ENCODE measurements around the gene DIP2B.
"Not testable (repeated sequence)": the region's sequence is repeated elsewhere in the genome, so short reads cannot be mapped to it uniquely, and the experiment has no call there.

Gene DIP2B

GRCh38 chr12:50519353-50519752, 14.6 kb downstream of the DIP2B start:
- DNase-seq (ENCODE audit: low spot score): no peak

GRCh38 chr12:50520416-50521207, 15.8 kb downstream of the DIP2B start:
- DNase-seq (ENCODE audit: low spot score): no peak

- not testable (repeated sequence) for DNase-seq (ENCODE audit: low spot score)
Measured at GRCh38 chr12:50521781-50522180, 17.0 kb downstream of the DIP2B start.

- DNase-seq (ENCODE audit: low spot score): no peak
Measured at GRCh38 chr12:50523772-50524171, 19.0 kb downstream of the DIP2B start.

- DNase-seq (ENCODE audit: low spot score): no peak
Measured at GRCh38 chr12:50524621-50525020, 19.8 kb downstream of the DIP2B start.

GRCh38 chr12:50525422-50525821, 20.6 kb downstream of the DIP2B start:
- no peak for DNase-seq (ENCODE audit: low spot score)

GRCh38 chr12:50527359-50527726, 22.6 kb downstream of the DIP2B start:
- no peak for DNase-seq (ENCODE audit: low spot score)

- DNase-seq (ENCODE audit: low spot score): no peak
Measured at GRCh38 chr12:50528800-50529199, 24.0 kb downstream of the DIP2B start.

GRCh38 chr12:50529345-50529744, 24.6 kb downstream of the DIP2B start:
- DNase-seq (ENCODE audit: low spot score): no peak

GRCh38 chr12:50530532-50530931, 25.7 kb downstream of the DIP2B start:
- no peak for DNase-seq (ENCODE audit: low spot score)

- DNase-seq (ENCODE audit: low spot score): no peak
Measured at GRCh38 chr12:50533203-50533584, 28.4 kb downstream of the DIP2B start.

GRCh38 chr12:50533971-50534370, 29.2 kb downstream of the DIP2B start:
- no peak for DNase-seq (ENCODE audit: low spot score)

- DNase-seq (ENCODE audit: low spot score): no peak
Measured at GRCh38 chr12:50536831-50537537, 32.2 kb downstream of the DIP2B start.

GRCh38 chr12:50537538-50537919, 32.7 kb downstream of the DIP2B start:
- DNase-seq (ENCODE audit: low spot score): no peak

GRCh38 chr12:50538182-50538581, 33.4 kb downstream of the DIP2B start:
- no peak for DNase-seq (ENCODE audit: low spot score)

GRCh38 chr12:50541139-50541538, 36.4 kb downstream of the DIP2B start:
- no peak for DNase-seq (ENCODE audit: low spot score)

- DNase-seq (ENCODE audit: low spot score): no peak
Measured at GRCh38 chr12:50542448-50542847, 37.7 kb downstream of the DIP2B start.

- not testable (repeated sequence) for DNase-seq (ENCODE audit: low spot score)
Measured at GRCh38 chr12:50543188-50543587, 38.4 kb downstream of the DIP2B start.

GRCh38 chr12:50545213-50545612, 40.4 kb downstream of the DIP2B start:
- DNase-seq (ENCODE audit: low spot score): no peak

- no peak for DNase-seq (ENCODE audit: low spot score)
Measured at GRCh38 chr12:50545786-50546185, 41.0 kb downstream of the DIP2B start.

GRCh38 chr12:50546441-50547318, 41.9 kb downstream of the DIP2B start:
- no peak for DNase-seq (ENCODE audit: low spot score)

GRCh38 chr12:50547742-50548141, 43.0 kb downstream of the DIP2B start:
- no peak for DNase-seq (ENCODE audit: low spot score)

- DNase-seq (ENCODE audit: low spot score): no peak
Measured at GRCh38 chr12:50549885-50550284, 45.1 kb downstream of the DIP2B start.
